A673 (cell line): Measurements from ENCODE around the gene PADI3.

ENCODE experiments used
- CTCF ChIP-seq: fragments of 300-800, 200-600 bp; sonication (generic); conservative IDR thresholded peaks from 2 replicates; pipeline ENCODE4 v1.5.1; 2017; ENCODE audit warnings: low read depth, mild to moderate bottlenecking, antibody characterized with exemption, low read length, moderate library complexity, mixed read lengths
- EZH2 ChIP-seq: fragments of 200-600 bp; sonication (generic); IDR thresholded peaks from 2 replicates; pipeline ENCODE4 v1.6.1; 2017; ENCODE audit warnings: borderline replicate concordance, low read depth, mild to moderate bottlenecking, mixed read lengths, antibody characterized with exemption, low read length; ENCODE audit not compliant: poor library complexity, severe bottlenecking

- no peak for TF ChIP-seq CTCF
- TF ChIP-seq EZH2 = no peak
Observed at GRCh38 chr1:17200756-17201155, 48.1 kb upstream of the PADI3 start.
